Activated CD4-positive, alpha-beta T cell treated with anti-CD3 and anti-CD28 coated beads for 24 hours (primary cell): Measurements from ENCODE around the gene DTL.

Experiments used
- DNase-seq, 2 donors: peaks; one replicate each; pipeline ENCODE4 v3.0.0-alpha.2; 2020; ENCODE audit warnings: low read depth in 2 of 2

Gene DTL

GRCh38 chr1:212127221-212127620 is 91.7 kb downstream of the DTL start:
- no peak for DNase-seq

DNA sequence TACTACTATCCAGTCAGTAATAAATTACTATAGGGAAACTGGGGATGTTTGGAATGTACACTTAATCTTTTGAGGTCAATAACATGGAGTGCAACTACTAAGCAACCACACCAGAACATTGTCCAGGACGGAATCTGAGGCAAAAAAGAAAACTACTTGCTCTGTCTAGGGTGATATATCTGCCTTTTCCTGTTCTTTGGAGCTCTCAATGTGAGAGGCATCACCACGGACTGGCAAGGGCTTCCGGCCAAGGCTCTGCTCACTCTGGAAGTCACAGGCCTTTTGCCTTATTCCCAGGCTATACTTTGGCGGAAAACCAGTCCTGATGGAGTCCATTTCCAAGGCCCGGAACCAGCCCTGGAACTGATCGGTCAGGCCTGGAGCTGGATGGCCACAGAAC is 94.2 kb downstream of the DTL start:
- DNase-seq, result no peak

DNA sequence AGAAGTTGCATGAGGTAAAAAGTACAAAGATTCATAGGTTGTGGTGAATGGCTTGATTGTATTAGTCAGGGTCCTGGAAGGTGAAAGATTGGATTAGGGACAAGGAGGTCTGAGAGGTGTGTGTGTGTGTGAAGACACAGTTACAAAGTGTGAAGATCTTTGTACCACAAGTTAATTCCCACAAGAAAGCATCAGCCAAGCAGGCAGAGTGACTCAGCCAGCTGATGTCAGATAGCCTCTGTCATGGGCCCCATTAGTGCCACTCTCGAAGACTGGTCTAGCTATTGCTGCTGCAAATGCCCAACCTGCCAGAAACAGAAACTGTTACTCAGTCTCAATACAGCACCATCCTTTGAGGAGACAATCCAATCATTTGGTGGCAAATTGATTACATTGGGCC is 96.5 kb downstream of the DTL start:
- DNase-seq, result no peak

DNA sequence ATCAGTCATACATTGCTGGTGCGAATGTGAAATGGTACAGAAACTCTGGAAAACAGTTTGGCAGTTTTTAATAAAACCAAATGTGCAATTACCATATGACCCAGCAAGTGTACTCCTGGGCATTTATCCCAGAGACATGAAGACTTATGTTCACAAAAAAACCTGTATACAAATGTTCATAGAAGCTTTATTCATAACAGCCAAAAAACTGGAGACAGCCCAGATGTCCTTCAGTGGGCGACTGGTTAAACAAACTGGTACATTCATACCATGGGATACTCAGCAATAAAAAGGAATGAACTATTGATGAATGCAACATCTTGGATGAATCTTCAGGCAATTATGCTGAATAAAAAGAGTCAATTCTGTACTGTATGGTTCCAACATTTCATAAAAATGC is 97.8 kb downstream of the DTL start:
- DNase-seq, result no peak

DNA sequence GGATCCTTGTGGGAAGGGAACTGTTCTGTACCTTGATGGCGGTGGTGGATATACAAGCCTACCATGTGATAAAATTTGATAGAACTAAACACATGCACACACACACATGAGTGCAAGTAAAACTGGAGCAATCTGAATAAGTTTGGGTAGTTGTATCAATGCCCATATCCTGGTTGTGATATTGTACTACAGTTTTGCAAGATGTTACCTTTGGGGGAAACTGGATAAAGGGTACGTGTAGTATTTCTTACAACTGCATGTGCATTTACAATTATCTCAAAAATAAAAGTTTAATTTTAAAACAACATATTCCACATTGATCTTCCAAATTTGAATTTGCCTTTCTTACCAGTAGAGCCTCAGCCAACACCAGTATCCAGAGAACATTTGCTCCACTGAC is 99.6 kb downstream of the DTL start:
- no peak for DNase-seq

GRCh38 chr1:212137854-212138253 is 102.3 kb downstream of the DTL start:
- no peak for DNase-seq

- no peak for DNase-seq
Measured at GRCh38 chr1:212138457-212138856, 102.9 kb downstream of the DTL start.

GRCh38 chr1:212139526-212140135 is 104.1 kb downstream of the DTL start:
- no peak for DNase-seq

- no peak for DNase-seq
Measured at GRCh38 chr1:212141404-212141803, 105.9 kb downstream of the DTL start.

DNA sequence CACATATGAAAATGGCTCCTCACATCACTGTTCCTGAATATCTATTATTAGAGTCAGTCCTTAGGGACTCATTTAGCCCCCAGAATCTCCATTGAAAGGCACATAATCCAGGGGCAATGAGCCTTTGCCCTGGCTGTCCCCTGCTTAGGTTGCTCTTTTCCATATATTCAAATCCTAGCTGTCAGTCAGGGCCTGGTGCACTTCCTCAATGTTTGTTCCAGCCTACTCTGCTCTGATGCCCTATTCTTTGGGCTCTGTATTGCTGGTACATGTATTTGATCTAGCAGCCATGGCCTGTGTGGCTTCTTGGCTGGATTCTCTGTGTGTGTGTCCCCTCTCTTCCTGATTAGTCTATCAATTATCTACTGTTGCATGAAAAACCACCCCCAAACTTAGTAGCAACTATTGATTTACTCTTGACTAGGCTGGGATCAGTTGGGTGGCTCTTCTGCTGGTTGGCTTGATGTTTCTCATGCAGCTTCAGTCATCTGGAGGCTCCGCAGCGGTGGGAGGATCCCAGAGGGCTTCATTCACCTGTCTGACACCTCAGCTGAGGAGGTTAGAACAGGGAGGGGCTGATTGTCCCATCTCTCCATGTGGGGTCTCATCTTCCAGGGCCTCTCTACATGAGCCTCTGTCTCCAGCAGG is 107.5 kb downstream of the DTL start:
- DNase-seq, result no peak

- no peak for DNase-seq
Measured at GRCh38 chr1:212147581-212148033, 112.1 kb downstream of the DTL start.

DNA sequence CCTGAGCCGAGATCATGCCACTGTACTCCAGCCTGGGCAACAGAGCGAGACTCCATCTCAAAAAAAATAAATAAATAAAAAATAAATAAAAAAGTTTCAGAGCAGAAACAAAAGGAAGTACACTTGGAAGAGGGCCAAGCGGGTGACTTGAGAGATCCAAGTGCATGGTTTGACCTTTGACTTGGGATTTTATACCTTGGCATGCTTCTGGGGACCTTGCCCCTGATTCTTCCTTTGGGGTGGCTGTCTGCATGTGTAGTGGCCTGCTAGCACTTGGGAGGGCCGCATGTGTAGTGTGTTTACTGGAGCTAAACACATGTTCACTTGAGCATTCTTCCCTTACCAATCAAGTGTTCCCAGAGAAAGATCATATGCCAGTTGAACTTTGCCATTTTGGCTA is 114.0 kb downstream of the DTL start:
- DNase-seq, result no peak

GRCh38 chr1:212152308-212152693 is 116.8 kb downstream of the DTL start:
- DNase-seq, result no peak

DNA sequence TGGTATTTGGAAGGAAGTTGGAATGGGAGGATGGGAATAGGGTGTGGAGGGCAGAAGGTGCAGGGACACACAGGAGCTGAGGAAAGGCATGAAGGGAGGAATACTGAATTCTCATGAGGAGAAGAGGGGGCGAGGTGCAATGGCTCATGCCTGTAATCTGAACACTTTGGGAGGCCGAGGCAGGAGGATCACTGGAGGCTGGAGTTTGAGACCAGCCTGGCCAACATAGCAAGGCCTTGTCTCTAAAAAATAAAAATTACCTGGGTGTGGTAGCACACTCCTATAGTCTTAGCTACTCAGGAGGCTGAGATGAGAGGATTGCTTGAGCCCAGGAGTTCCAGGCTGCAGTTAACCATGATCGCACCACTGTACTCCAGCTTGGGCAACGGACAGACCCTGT is 117.3 kb downstream of the DTL start:
- DNase-seq, result no peak

GRCh38 chr1:212153635-212154034 is 118.1 kb downstream of the DTL start:
- no peak for DNase-seq
